Naive B cell (primary cell): ENCODE results near the gene AIF1. TPM values are rescaled to one million over a fixed set of nuclear protein-coding genes. Genes with fewer than 3 reads are reported as not detected.

Experiments used
- ATAC-seq, 2 donors: fragments of 150-1000 bp; cut with Tn5 transposase; 2 replicates each; pipeline ENCODE4 v1.10.0; 2021; ENCODE audit warnings: low read depth in 2 of 2, mild to moderate bottlenecking in 2 of 2, moderate library complexity in 2 of 2
- DNase-seq: peaks from one replicate; pipeline ENCODE4 v3.0.0; 2022
- H3K27ac Mint-ChIP-seq, 6 donors: one replicate each; pipeline ENCODE4 v1.8.0; 2020 to 2022; ENCODE audit warnings: mild to moderate bottlenecking in 6 of 6, mixed read lengths in 6 of 6, moderate library complexity in 5 of 6, inconsistent platforms in 2 of 6
- H3K27me3 Mint-ChIP-seq, 3 donors: one replicate each; pipeline ENCODE4 v1.8.0; 2021 to 2022; ENCODE audit warnings: mixed read lengths in 3 of 3, mild to moderate bottlenecking in 1 of 3
- H3K36me3 Mint-ChIP-seq, 2 donors: one replicate each; pipeline ENCODE4 v1.8.0; 2020 to 2022; ENCODE audit warnings: mixed read lengths in 2 of 2, inconsistent platforms in 1 of 2, mild to moderate bottlenecking in 1 of 2
- H3K4me1 Mint-ChIP-seq, 3 donors: one replicate each; pipeline ENCODE4 v1.8.0; 2020 to 2022; ENCODE audit warnings: mixed read lengths in 3 of 3, inconsistent platforms in 1 of 3, mild to moderate bottlenecking in 1 of 3, moderate library complexity in 1 of 3
- H3K4me3 Mint-ChIP-seq, 8 donors: one replicate each; pipeline ENCODE4 v1.8.0; 2020 to 2022; ENCODE audit warnings: mild to moderate bottlenecking in 8 of 8, mixed read lengths in 8 of 8, moderate library complexity in 8 of 8, inconsistent platforms in 2 of 8
- H3K9me3 Mint-ChIP-seq, 7 donors: one replicate each; pipeline ENCODE4 v1.8.0; 2020 to 2022; ENCODE audit warnings: mixed read lengths in 7 of 7, mild to moderate bottlenecking in 5 of 7, inconsistent platforms in 2 of 7, moderate library complexity in 1 of 7
- polyA plus RNA-seq, 6 donors: library from polyadenylated mRNA; unstranded; fragments of 300-500 nt; fragmentation: Illumina TruSeq; gene quantifications; one replicate each; pipeline ENCODE4 v1.2.3, GENCODE V29; 2021; ENCODE audit warnings: low read depth in 6 of 6

The AIF1 gene
- polyA plus RNA-seq, 6 donors from 2014 or later, result 0.50 to 14.4 (median 3.5) TPM

GRCh38 chr6:31619805-31620585 lies 5.0 kb downstream of the AIF1 start:
- Mint-ChIP-seq H3K36me3 (no peaks in the 10 kb centered on the region), H3K9me3 (peaks cover 0 to 1% (median 0%) of the 10 kb centered on the region in 7 donors), H3K4me1 (peaks cover 35 to 52% (median 37%) of the 10 kb centered on the region in 3 donors), H3K4me3 (peak overlapping the region; percentile 74 to 98 (median 92)), H3K27me3 (no peaks in the 10 kb centered on the region), H3K27ac (peak overlapping the region; percentile 91 to 100 (median 97))
- ATAC-seq, result peak; percentile 79 to 80
- peak; percentile 94 for DNase-seq

GRCh38 chr6:31620586-31621319 lies 5.7 kb downstream of the AIF1 start, which contains the start of gene PRRC2A:
Gene PRRC2A (plus strand): TSS chr6:31620715. CDS start chr6:31622790, 2,075 bp downstream.
- peaks cover 0 to 1% (median 0%) of the 10 kb centered on the region in 7 donors for H3K9me3 Mint-ChIP-seq
- no peaks in the 10 kb centered on the region for H3K27me3 Mint-ChIP-seq
- ATAC-seq (peak; percentile 28 to 29), DNase-seq (no peak)
- peaks cover under 1 to 1% of the 10 kb centered on the region in 2 donors for H3K36me3 Mint-ChIP-seq
- H3K4me1 Mint-ChIP-seq, result peaks cover 27 to 46% (median 29%) of the 10 kb centered on the region in 3 donors
- H3K27ac Mint-ChIP-seq, result peak within 1 kb of the TSS; percentile 91 to 100 (median 97)
- H3K4me3 Mint-ChIP-seq, result peak within 1 kb of the TSS; percentile 74 to 98 (median 92)

GRCh38 chr6:31621320-31621939 lies 6.4 kb downstream of the AIF1 start:
- Mint-ChIP-seq H3K4me3 (peak overlapping the region; percentile 74 to 98 (median 90)), H3K27me3 (no peaks in the 10 kb centered on the region), H3K4me1 (peaks cover 21 to 40% (median 25%) of the 10 kb centered on the region in 3 donors), H3K9me3 (peaks cover 0 to 1% (median 0%) of the 10 kb centered on the region in 7 donors), H3K36me3 (peaks cover 7 to 8% of the 10 kb centered on the region in 2 donors), H3K27ac (peak overlapping the region; percentile 78 to 99 (median 93))
- DNase-seq (no peak), ATAC-seq (no peak)

GRCh38 chr6:31621991-31622390 lies 7.0 kb downstream of the AIF1 start:
- ATAC-seq, result no peak
- Mint-ChIP-seq H3K27ac (peak overlapping the region; percentile 78 to 99 (median 93)), H3K36me3 (peaks cover 10 to 14% of the 10 kb centered on the region in 2 donors), H3K4me1 (peaks cover 19 to 34% (median 24%) of the 10 kb centered on the region in 3 donors), H3K27me3 (no peaks in the 10 kb centered on the region), H3K9me3 (peaks cover 0 to 1% (median 0%) of the 10 kb centered on the region in 7 donors), H3K4me3 (peak overlapping the region; percentile 74 to 98 (median 90))
- no peak for DNase-seq

- H3K27me3 Mint-ChIP-seq, result no peaks in the 10 kb centered on the region
- peaks cover 16 to 21% of the 10 kb centered on the region in 2 donors for H3K36me3 Mint-ChIP-seq
- ATAC-seq, result no peak
- peaks cover 0 to 1% (median 0%) of the 10 kb centered on the region in 7 donors for H3K9me3 Mint-ChIP-seq
- H3K4me1 Mint-ChIP-seq, result peaks cover 24 to 31% (median 30%) of the 10 kb centered on the region in 3 donors
- H3K4me3 Mint-ChIP-seq, result peak overlapping the region in 2 of 8 donors; percentile 89 to 90
- DNase-seq, result no peak
- H3K27ac Mint-ChIP-seq, result peak overlapping the region in 4 of 6 donors; percentile 31 to 98 (median 84)
Observed at GRCh38 chr6:31622684-31623091, 7.7 kb downstream of the AIF1 start.

GRCh38 chr6:31624070-31624469 lies 9.0 kb downstream of the AIF1 start:
- peak overlapping the region in 2 of 6 donors; percentile 30 to 67 for H3K27ac Mint-ChIP-seq
- peaks cover 0 to 1% (median 0%) of the 10 kb centered on the region in 7 donors for H3K9me3 Mint-ChIP-seq
- H3K4me1 Mint-ChIP-seq, result peaks cover 26 to 35% (median 31%) of the 10 kb centered on the region in 3 donors
- peak overlapping the region in 1 of 8 donors; percentile 10 for H3K4me3 Mint-ChIP-seq
- no peak for ATAC-seq
- no peaks in the 10 kb centered on the region for H3K27me3 Mint-ChIP-seq
- no peak for DNase-seq
- H3K36me3 Mint-ChIP-seq, result peaks cover 22 to 28% of the 10 kb centered on the region in 2 donors

- peak overlapping the region in 2 of 6 donors; percentile 44 to 64 for H3K27ac Mint-ChIP-seq
Observed at GRCh38 chr6:31626952-31627351, 11.9 kb downstream of the AIF1 start.

GRCh38 chr6:31627690-31628287 lies 12.8 kb downstream of the AIF1 start:
- peaks cover 26 to 48% of the 10 kb centered on the region in 2 donors for H3K36me3 Mint-ChIP-seq
- peak overlapping the region in 1 of 8 donors; percentile 21 for H3K4me3 Mint-ChIP-seq
- ATAC-seq (no peak), DNase-seq (no peak)
- H3K9me3 Mint-ChIP-seq, result no peaks in the 10 kb centered on the region
- no peaks in the 10 kb centered on the region for H3K27me3 Mint-ChIP-seq
- peak overlapping the region in 3 of 6 donors; percentile 7 to 78 (median 64) for H3K27ac Mint-ChIP-seq
- peaks cover 3 to 17% (median 8%) of the 10 kb centered on the region in 3 donors for H3K4me1 Mint-ChIP-seq

More at GRCh38 chr6:31626952-31627351, 11.9 kb downstream of the AIF1 start:
- Mint-ChIP-seq H3K9me3 (no peaks in the 10 kb centered on the region), H3K4me1 (peaks cover 12 to 23% (median 16%) of the 10 kb centered on the region in 3 donors), H3K4me3 (no peak overlapping the region), H3K27me3 (no peaks in the 10 kb centered on the region), H3K36me3 (peaks cover 26 to 48% of the 10 kb centered on the region in 2 donors)
- DNase-seq (no peak), ATAC-seq (no peak)

- ATAC-seq (no peak), DNase-seq (no peak)
- Mint-ChIP-seq H3K4me1 (peaks cover 2 to 17% (median 9%) of the 10 kb centered on the region in 3 donors), H3K36me3 (peaks cover 26 to 53% of the 10 kb centered on the region in 2 donors), H3K27me3 (no peaks in the 10 kb centered on the region), H3K9me3 (no peaks in the 10 kb centered on the region), H3K4me3 (no peak overlapping the region), H3K27ac (peak overlapping the region in 2 of 6 donors; percentile 61 to 76)
Observed at GRCh38 chr6:31629014-31629413, 14.0 kb downstream of the AIF1 start.

GRCh38 chr6:31630177-31630934 lies 15.3 kb downstream of the AIF1 start:
- Mint-ChIP-seq H3K4me3 (no peak overlapping the region), H3K27me3 (no peaks in the 10 kb centered on the region), H3K27ac (peak overlapping the region in 5 of 6 donors; percentile 4 to 85 (median 39)), H3K9me3 (no peaks in the 10 kb centered on the region), H3K4me1 (peaks cover under 1 to 17% (median 12%) of the 10 kb centered on the region in 3 donors), H3K36me3 (peaks cover 30 to 56% of the 10 kb centered on the region in 2 donors)
- DNase-seq (no peak), ATAC-seq (no peak)

- peak overlapping the region in 2 of 6 donors; percentile 32 to 39 for H3K27ac Mint-ChIP-seq
Observed at GRCh38 chr6:31631209-31631608, 16.2 kb downstream of the AIF1 start.

More at GRCh38 chr6:31631209-31631608, 16.2 kb downstream of the AIF1 start:
- Mint-ChIP-seq H3K4me3 (no peak overlapping the region), H3K27me3 (no peaks in the 10 kb centered on the region), H3K36me3 (peaks cover 25 to 50% of the 10 kb centered on the region in 2 donors), H3K9me3 (no peaks in the 10 kb centered on the region), H3K4me1 (peaks cover 0 to 14% (median 12%) of the 10 kb centered on the region in 3 donors)
- no peak for DNase-seq
- ATAC-seq, result no peak
